Activated CD4-positive, alpha-beta memory T cell treated with anti-CD3 and anti-CD28 coated beads for 36 hours (primary cell): ENCODE data around the gene VEPH1. TPM values are rescaled to one million over a fixed set of nuclear protein-coding genes. Genes with fewer than 3 reads are reported as not detected.

ENCODE experiments used
- CTCF ChIA-PET: fragments of 350-600 bp; sonication (Branson Sonifier 250); formaldehyde crosslinking; loops from one replicate; lab custom pipeline; 2021; ENCODE audit warnings: antibody characterized with exemption, inconsistent platforms; lab: Charles Lee
- POLR2A ChIA-PET: fragments of 350-600 bp; sonication (Branson Sonifier 250); formaldehyde crosslinking; loops from one replicate; lab custom pipeline; 2021; ENCODE audit warnings: antibody characterized with exemption; lab: Charles Lee
- DNase-seq: peaks from one replicate; pipeline ENCODE4 v3.0.0-alpha.2; 2020
- H3K27ac Mint-ChIP-seq: one replicate; pipeline ENCODE4 v1.8.0; 2021; ENCODE audit warnings: mixed read lengths
- H3K27me3 Mint-ChIP-seq: one replicate; pipeline ENCODE4 v1.8.0; 2021; ENCODE audit warnings: mixed read lengths
- H3K36me3 Mint-ChIP-seq: one replicate; pipeline ENCODE4 v1.8.0; 2021; ENCODE audit warnings: mixed read lengths
- H3K4me1 Mint-ChIP-seq: one replicate; pipeline ENCODE4 v1.8.0; 2021; ENCODE audit warnings: low read depth, mixed read lengths
- H3K4me3 Mint-ChIP-seq: one replicate; pipeline ENCODE4 v1.8.0; 2021; ENCODE audit warnings: mild to moderate bottlenecking, mixed read lengths
- H3K9me3 Mint-ChIP-seq: one replicate; pipeline ENCODE4 v1.8.0; 2021; ENCODE audit warnings: mixed read lengths
- intact Hi-C: fragments of 100-400 bp; cut with micrococcal nuclease; formaldehyde crosslinking; loops from one replicate; pipeline ENCODE4 v1.15.1; 2023
- total RNA-seq, 2 experiments: library from RNA; stranded (reverse); gene quantifications; one replicate each; pipeline ENCODE4 v1.2.3, GENCODE V29; 2021

Gene VEPH1
- total RNA-seq, 2 experiments from 2014 or later, result not detected

GRCh38 chr3:157248590-157249422 is 254.4 kb downstream of the VEPH1 start:
- no peaks in the 10 kb centered on the region for H3K4me1 Mint-ChIP-seq
- no peak overlapping the region for H3K4me3 Mint-ChIP-seq
- ChIA-PET POLR2A (no interaction called here), CTCF (interaction anchor here (1.0 kb wide), 1 partner anchor 10 kb away, joined by 3 read pairs; no protein-coding TSS in a partner anchor)
- intact Hi-C loops, result no loop called here
- DNase-seq, result no peak
- no peaks in the 10 kb centered on the region for H3K27me3 Mint-ChIP-seq
- H3K27ac Mint-ChIP-seq, result no peak overlapping the region
- H3K9me3 Mint-ChIP-seq, result no peaks in the 10 kb centered on the region
- H3K36me3 Mint-ChIP-seq, result no peaks in the 10 kb centered on the region

GRCh38 chr3:157247391-157247790 is 255.8 kb downstream of the VEPH1 start:
- no peaks in the 10 kb centered on the region for H3K27me3 Mint-ChIP-seq
- CTCF ChIA-PET, result no interaction called here
- H3K9me3 Mint-ChIP-seq, result no peaks in the 10 kb centered on the region
- no peak overlapping the region for H3K27ac Mint-ChIP-seq
- no peaks in the 10 kb centered on the region for H3K4me1 Mint-ChIP-seq
- intact Hi-C loops, result no loop called here
- no peaks in the 10 kb centered on the region for H3K36me3 Mint-ChIP-seq
- no peak for DNase-seq
- no peak overlapping the region for H3K4me3 Mint-ChIP-seq
- POLR2A ChIA-PET, result no interaction called here

GRCh38 chr3:157242836-157243235 is 260.4 kb downstream of the VEPH1 start:
- Mint-ChIP-seq H3K9me3 (no peaks in the 10 kb centered on the region), H3K27ac (no peak overlapping the region), H3K4me1 (peaks cover 3% of the 10 kb centered on the region), H3K4me3 (no peak overlapping the region), H3K36me3 (no peaks in the 10 kb centered on the region), H3K27me3 (no peaks in the 10 kb centered on the region)
- ChIA-PET CTCF (no interaction called here), POLR2A (no interaction called here)
- DNase-seq, result no peak
- intact Hi-C loops, result no loop called here

- Mint-ChIP-seq H3K9me3 (no peaks in the 10 kb centered on the region), H3K4me1 (peaks cover 3% of the 10 kb centered on the region), H3K27ac (no peak overlapping the region), H3K4me3 (no peak overlapping the region), H3K36me3 (no peaks in the 10 kb centered on the region), H3K27me3 (no peaks in the 10 kb centered on the region)
- DNase-seq, result no peak
- intact Hi-C loops, result no loop called here
- ChIA-PET CTCF (interaction anchor here (1.3 kb wide), 1 partner anchor 40 kb away, joined by 3 read pairs; no protein-coding TSS in a partner anchor), POLR2A (no interaction called here)
These were observed 261.6 kb downstream of the VEPH1 start for GRCh38 chr3:157241599-157241998.

GRCh38 chr3:157240408-157240807 is 262.8 kb downstream of the VEPH1 start:
- ChIA-PET POLR2A (interaction anchor here (0.9 kb wide), 1 partner anchor 81 kb away, joined by 4 read pairs; the partner anchor contains the start of gene CCNL1), CTCF (interaction anchor here (1.1 to 1.7 kb wide), 3 partner anchors 16 to 1090 kb away, joined by 3 to 4 read pairs (median 4); no protein-coding TSS in a partner anchor)
- Mint-ChIP-seq H3K9me3 (no peaks in the 10 kb centered on the region), H3K27me3 (no peaks in the 10 kb centered on the region), H3K27ac (no peak overlapping the region), H3K4me3 (no peak overlapping the region), H3K36me3 (no peaks in the 10 kb centered on the region), H3K4me1 (peaks cover 3% of the 10 kb centered on the region)
- intact Hi-C loops, result no loop called here
- no peak for DNase-seq

- intact Hi-C loops, result loop anchor here (1.0 kb wide), 3 partner anchors 38 to 79 kb away; partner anchors contain the start of gene CCNL1
- H3K9me3 Mint-ChIP-seq, result no peaks in the 10 kb centered on the region
- H3K27me3 Mint-ChIP-seq, result no peaks in the 10 kb centered on the region
- POLR2A ChIA-PET, result interaction anchor here (1.0 kb wide), 1 partner anchor 64 kb away, joined by 3 read pairs; no protein-coding TSS in a partner anchor
- no peak overlapping the region for H3K4me3 Mint-ChIP-seq
- peak; percentile 85 for DNase-seq
- no peaks in the 10 kb centered on the region for H3K36me3 Mint-ChIP-seq
- no peak overlapping the region for H3K27ac Mint-ChIP-seq
- CTCF ChIA-PET, result interaction anchor here (0.6 to 2.8 kb wide), 13 partner anchors 10 to 1088 kb away, joined by 3 to 11 read pairs (median 4); no protein-coding TSS in a partner anchor
- peaks cover 3% of the 10 kb centered on the region for H3K4me1 Mint-ChIP-seq
These were observed 264.0 kb downstream of the VEPH1 start for GRCh38 chr3:157239082-157239704.

- DNase-seq, result no peak
- Mint-ChIP-seq H3K9me3 (no peaks in the 10 kb centered on the region), H3K36me3 (no peaks in the 10 kb centered on the region), H3K4me1 (peaks cover 3% of the 10 kb centered on the region), H3K27me3 (no peaks in the 10 kb centered on the region), H3K27ac (no peak overlapping the region), H3K4me3 (no peak overlapping the region)
- POLR2A ChIA-PET, result no interaction called here
- CTCF ChIA-PET, result interaction anchor here (1.0 to 2.8 kb wide), 5 partner anchors 14 to 101 kb away, joined by 3 to 11 read pairs (median 5); no protein-coding TSS in a partner anchor
- intact Hi-C loops, result no loop called here
These were observed 264.8 kb downstream of the VEPH1 start for GRCh38 chr3:157238457-157238856.

GRCh38 chr3:157237886-157238285 is 265.3 kb downstream of the VEPH1 start:
- peaks cover 3% of the 10 kb centered on the region for H3K4me1 Mint-ChIP-seq
- intact Hi-C loops, result no loop called here
- H3K27ac Mint-ChIP-seq, result no peak overlapping the region
- no peaks in the 10 kb centered on the region for H3K9me3 Mint-ChIP-seq
- DNase-seq, result no peak
- no peaks in the 10 kb centered on the region for H3K36me3 Mint-ChIP-seq
- ChIA-PET CTCF (interaction anchor here (1.0 to 2.8 kb wide), 7 partner anchors 13 to 101 kb away, joined by 3 to 11 read pairs (median 5); no protein-coding TSS in a partner anchor), POLR2A (interaction anchor here (1.1 kb wide), 1 partner anchor 64 kb away, joined by 3 read pairs; no protein-coding TSS in a partner anchor)
- no peak overlapping the region for H3K4me3 Mint-ChIP-seq
- H3K27me3 Mint-ChIP-seq, result peaks cover 2% of the 10 kb centered on the region

GRCh38 chr3:157235291-157235690 is 267.9 kb downstream of the VEPH1 start:
- Mint-ChIP-seq H3K27me3 (peaks cover 2% of the 10 kb centered on the region), H3K36me3 (no peaks in the 10 kb centered on the region), H3K4me3 (no peak overlapping the region), H3K27ac (no peak overlapping the region), H3K4me1 (peaks cover 3% of the 10 kb centered on the region), H3K9me3 (no peaks in the 10 kb centered on the region)
- DNase-seq, result no peak
- intact Hi-C loops, result no loop called here
- CTCF ChIA-PET, result no interaction called here
- POLR2A ChIA-PET, result no interaction called here

- Mint-ChIP-seq H3K27me3 (peaks cover 2% of the 10 kb centered on the region), H3K9me3 (no peaks in the 10 kb centered on the region), H3K36me3 (no peaks in the 10 kb centered on the region), H3K4me3 (no peak overlapping the region), H3K27ac (no peak overlapping the region), H3K4me1 (peaks cover under 1% of the 10 kb centered on the region)
- DNase-seq, result no peak
- ChIA-PET CTCF (interaction anchor here (0.6 kb wide), 1 partner anchor 565 kb away, joined by 4 read pairs; no protein-coding TSS in a partner anchor), POLR2A (no interaction called here)
- intact Hi-C loops, result no loop called here
These were observed 269.3 kb downstream of the VEPH1 start for GRCh38 chr3:157233923-157234322.

- DNase-seq, result no peak
- Mint-ChIP-seq H3K27me3 (peaks cover 2% of the 10 kb centered on the region), H3K36me3 (no peaks in the 10 kb centered on the region), H3K4me1 (no peaks in the 10 kb centered on the region), H3K9me3 (no peaks in the 10 kb centered on the region), H3K4me3 (no peak overlapping the region), H3K27ac (no peak overlapping the region)
- CTCF ChIA-PET, result no interaction called here
- intact Hi-C loops, result no loop called here
- POLR2A ChIA-PET, result no interaction called here
These were observed 271.1 kb downstream of the VEPH1 start for GRCh38 chr3:157232141-157232540.

- no peak for DNase-seq
- Mint-ChIP-seq H3K36me3 (no peaks in the 10 kb centered on the region), H3K27ac (no peak overlapping the region), H3K27me3 (peaks cover 2% of the 10 kb centered on the region), H3K4me1 (peaks cover 5% of the 10 kb centered on the region), H3K4me3 (no peak overlapping the region), H3K9me3 (no peaks in the 10 kb centered on the region)
- POLR2A ChIA-PET, result interaction anchor here (1.0 kb wide), 1 partner anchor 70 kb away, joined by 4 read pairs; no protein-coding TSS in a partner anchor
- intact Hi-C loops, result no loop called here
- CTCF ChIA-PET, result no interaction called here
These were observed 272.1 kb downstream of the VEPH1 start for GRCh38 chr3:157231071-157231470.
